ENCODE data around the gene RBM10. TPM values are rescaled to one million over a fixed set of nuclear protein-coding genes. Genes with fewer than 3 reads are reported as not detected.

The RBM10 gene
- total and polyA plus RNA-seq, 2 of the 13 experiments (the other 11 are each of a cell fraction or from before 2014, with no cell fraction given), result 15.9 to 43.1 TPM

GRCh38 chrX:47146936-47147859 lies 2.2 kb downstream of the RBM10 start:
- CTCF ChIA-PET (ENCODE audit: low intra/inter-chr PET ratio, low total read pairs), result no interaction called here
- FAIRE-seq, result no peak

DNA sequence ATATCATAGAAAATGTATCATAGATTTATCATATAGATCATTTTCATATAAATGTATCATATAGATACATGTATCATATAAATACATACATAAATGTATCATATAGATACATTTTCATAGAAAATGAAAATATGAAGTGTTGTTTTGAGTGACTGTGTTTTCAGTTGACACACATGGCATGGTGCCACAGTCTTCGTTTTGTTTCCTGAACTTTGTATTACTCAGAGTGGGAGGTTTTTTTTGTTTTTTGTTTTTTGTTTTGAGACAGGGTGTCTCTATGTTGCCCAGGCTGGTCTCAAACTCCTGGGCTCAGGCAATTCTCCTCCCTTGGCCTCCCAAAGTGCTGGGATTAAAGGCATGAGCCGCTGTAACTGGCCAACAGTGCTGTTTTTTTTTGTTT lies 3.9 kb downstream of the RBM10 start:
- CTCF ChIA-PET (ENCODE audit: low intra/inter-chr PET ratio, low total read pairs), result no interaction called here
- no TSS peak for BruUV-seq (replicated peaks)
- WGBS (ENCODE audit: low lambda C conversion rate), result 87% methylated on average over 2 of the region's 2 CpGs
- FAIRE-seq (no peak), ATAC-seq (no peak), DNase-seq (ENCODE audit: low spot score) (no peak)
- no peak overlapping the region for H2AFZ ChIP-seq (ENCODE audit: low read length)
- POLR2A ChIA-PET, result no interaction called here
- no peaks in the 10 kb centered on the region for H3K9me3 ChIP-seq (ENCODE audit: low read length)
- in situ Hi-C loops (cut with HindIII; ENCODE audit: extremely low pct_ligation_motif_present, low pct_unique_long_range_greater_than_20kb) (no loop called here), intact Hi-C loops (cut with micrococcal nuclease; ENCODE audit: unreplicated experiment) (no loop called here)
- H3K27ac ChIP-seq (ENCODE audit: extremely low read length, insufficient read depth, low read length), result no peak overlapping the region
- no peak overlapping the region for H3K4me3 ChIP-seq (replicated peaks in 1 of 3; ENCODE audit: insufficient read depth in 1 of 3, low read depth in 2 of 3, low read length in 3 of 3)
- no peaks in the 10 kb centered on the region for H3K27me3 ChIP-seq (ENCODE audit: control insufficient read depth in 1 of 2, insufficient read depth in 2 of 2, low read length in 2 of 2)
- peaks cover 62% of the 10 kb centered on the region for H3K79me2 ChIP-seq (ENCODE audit: insufficient read depth, low read length)
- peaks cover 18% of the 10 kb centered on the region; the same call in 1 of the 2 replicates for H4K20me1 ChIP-seq (ENCODE audit: insufficient read depth, low read length)
- H3K4me1 ChIP-seq (ENCODE audit: insufficient read depth, low read length), result peaks cover 14% of the 10 kb centered on the region
- no peak overlapping the region for H3K9ac ChIP-seq (ENCODE audit: insufficient read depth, low read depth, low read length)
- H3K4me2 ChIP-seq (ENCODE audit: low read depth, low read length), result no peak overlapping the region
- H3K36me3 ChIP-seq (replicated peaks in 1 of 2; ENCODE audit: control insufficient read depth in 1 of 2, insufficient read depth in 2 of 2, low read length in 2 of 2), result peaks cover 0 to 9% of the 10 kb centered on the region in 2 experiments; a peak in 1 of 5 replicates
- TF ChIP-seq ARNT2 (CRISPR knock-in tag; IDR thresholded peaks at IDR 0.05; ENCODE audit: low read depth) (no peak), ZNF607 (CRISPR knock-in tag; IDR thresholded peaks at IDR 0.05; ENCODE audit: borderline replicate concordance) (no peak), SP4 (CRISPR knock-in tag; IDR thresholded peaks at IDR 0.05) (no peak), ZNF292 (CRISPR knock-in tag; IDR thresholded peaks at IDR 0.05; ENCODE audit: borderline replicate concordance, low read depth) (no peak), U2AF2 (IDR thresholded peaks at IDR 0.05; ENCODE audit: low read depth, low read length) (no peak), ZNF512B (CRISPR knock-in tag; IDR thresholded peaks at IDR 0.05; ENCODE audit: borderline replicate concordance) (no peak), NPAS2 (CRISPR knock-in tag; IDR thresholded peaks at IDR 0.05; ENCODE audit: borderline replicate concordance) (no peak), ELF1 (CRISPR knock-in tag; IDR thresholded peaks at IDR 0.05) (no peak)

More at GRCh38 chrX:47146936-47147859, 2.2 kb downstream of the RBM10 start:
- peaks cover 59% of the 10 kb centered on the region for H3K79me2 ChIP-seq (ENCODE audit: insufficient read depth, low read length)
- no peak overlapping the region for H3K27ac ChIP-seq (ENCODE audit: extremely low read length, insufficient read depth, low read length)
- H3K4me3 ChIP-seq (replicated peaks in 1 of 3; ENCODE audit: insufficient read depth in 1 of 3, low read depth in 2 of 3, low read length in 3 of 3), result peak overlapping the region; percentile 66 to 83 (median 76)
- no peak for DNase-seq (ENCODE audit: low spot score)
- no peaks in the 10 kb centered on the region for H3K27me3 ChIP-seq (ENCODE audit: control insufficient read depth in 1 of 2, insufficient read depth in 2 of 2, low read length in 2 of 2)
- WGBS (ENCODE audit: low lambda C conversion rate), result 96% methylated on average over 8 of the region's 12 CpGs
- in situ Hi-C loops (cut with HindIII; ENCODE audit: extremely low pct_ligation_motif_present, low pct_unique_long_range_greater_than_20kb), result no loop called here
- peaks cover 20% of the 10 kb centered on the region for H3K4me1 ChIP-seq (ENCODE audit: insufficient read depth, low read length)
- peak overlapping the region; percentile 93 for H3K4me2 ChIP-seq (ENCODE audit: low read depth, low read length)
- TF ChIP-seq ATRX (CRISPR knock-in tag; IDR thresholded peaks at IDR 0.05; ENCODE audit: borderline replicate concordance) (no peak), MEIS2 (CRISPR knock-in tag; IDR thresholded peaks at IDR 0.05) (no peak), CHD2 (IDR thresholded peaks at IDR 0.05; ENCODE audit: low read depth, low read length) (no peak), NR2C2 (CRISPR knock-in tag; IDR thresholded peaks at IDR 0.05; ENCODE audit: borderline replicate concordance) (no peak), MAX (IDR thresholded peaks at IDR 0.05) (no peak), MED8 (CRISPR knock-in tag; IDR thresholded peaks at IDR 0.05; ENCODE audit: insufficient replicate concordance) (no peak), SUZ12 (IDR thresholded peaks at IDR 0.05; ENCODE audit: low read depth, low read length) (no peak)
- intact Hi-C loops (cut with micrococcal nuclease; ENCODE audit: unreplicated experiment), result no loop called here
- H4K20me1 ChIP-seq (ENCODE audit: insufficient read depth, low read length), result peaks cover 18% of the 10 kb centered on the region; the same call in 1 of the 2 replicates
- POLR2A ChIA-PET, result no interaction called here
- no TSS peak for BruUV-seq (replicated peaks)
- ATAC-seq, result no peak
- H2AFZ ChIP-seq (ENCODE audit: low read length), result no peak overlapping the region
- 0 out of 2 replicates have a peak overlapping the region, but pooled peaks have one; percentile 8 for H3K9ac ChIP-seq (ENCODE audit: insufficient read depth, low read depth, low read length)
- no peaks in the 10 kb centered on the region for H3K9me3 ChIP-seq (ENCODE audit: low read length)
- peaks cover 0 to 9% of the 10 kb centered on the region in 2 experiments; a peak in 2 of 5 replicates for H3K36me3 ChIP-seq (replicated peaks in 1 of 2; ENCODE audit: control insufficient read depth in 1 of 2, insufficient read depth in 2 of 2, low read length in 2 of 2)

Measured in HepG2 (cell line).